Keratinocyte (primary cell): Measurements from ENCODE around the gene RASA3. TPM values are rescaled to one million over a fixed set of nuclear protein-coding genes. Genes with fewer than 3 reads are reported as not detected.

ENCODE experiments used
- DNase-seq: peaks from one replicate; pipeline ENCODE4 v3.0.0-alpha.2; 2011; ENCODE audit warnings: low read depth, missing footprints, low spot score
- FAIRE-seq: peaks from 2 replicates; lab custom pipeline; 2011; peaks lifted over from hg19 to GRCh38; lab: Jason Lieb, UNC
- H2AFZ ChIP-seq: 2 replicates; pipeline ENCODE4 v1.6.0; 2012; ENCODE audit warnings: low read length, control low read depth, inconsistent platforms; ENCODE audit not compliant: control insufficient read depth
- H3K27ac ChIP-seq: 2 replicates; pipeline ENCODE4 v1.5.1; 2011; ENCODE audit warnings: low read length; ENCODE audit not compliant: control insufficient read depth, insufficient read depth
- H3K27me3 ChIP-seq: 3 replicates; pipeline ENCODE4 v1.6.0; 2011; ENCODE audit warnings: low read length; ENCODE audit not compliant: control insufficient read depth, insufficient read depth; ENCODE audit errors: extremely low read depth
- H3K36me3 ChIP-seq, 2 experiments: 2 replicates in 1 of 2; 3 replicates in 1 of 2; pipeline ENCODE4 v1.5.1; 2011; ENCODE audit warnings: low read length in 2 of 2, mild to moderate bottlenecking in 1 of 2; ENCODE audit not compliant: control insufficient read depth in 2 of 2, insufficient read depth in 2 of 2; ENCODE audit errors: extremely low read depth in 1 of 2
- H3K4me1 ChIP-seq: 3 replicates; pipeline ENCODE4 v1.5.1; 2011; ENCODE audit warnings: low read length; ENCODE audit not compliant: control insufficient read depth, insufficient read depth; ENCODE audit errors: extremely low read depth
- H3K4me2 ChIP-seq: 3 replicates; pipeline ENCODE4 v1.6.0; 2011; ENCODE audit warnings: low read depth, low read length; ENCODE audit not compliant: control insufficient read depth, insufficient read depth; ENCODE audit errors: extremely low read depth
- H3K4me3 ChIP-seq, 3 experiments: fragments of 200-600 bp in 1 of 3; sonication (generic) in 1 of 3; 2 replicates in 2 of 3; 3 replicates in 1 of 3; pipeline ENCODE4 v1.5.1; 2011 to 2016; ENCODE audit warnings: low read length in 3 of 3, mild to moderate bottlenecking in 3 of 3, control low read depth in 2 of 3, inconsistent platforms in 1 of 3, low read depth in 1 of 3, mixed read lengths in 1 of 3, mixed run types in 1 of 3, moderate library complexity in 1 of 3; ENCODE audit not compliant: control insufficient read depth in 2 of 3, insufficient read depth in 2 of 3; ENCODE audit errors: extremely low read depth in 1 of 3
- H3K79me2 ChIP-seq: 2 replicates; pipeline ENCODE4 v1.6.0; 2012; ENCODE audit warnings: low read length; ENCODE audit not compliant: control insufficient read depth, insufficient read depth
- H3K9ac ChIP-seq: 3 replicates; pipeline ENCODE4 v1.6.0; 2011; ENCODE audit warnings: low read length; ENCODE audit not compliant: control insufficient read depth, insufficient read depth; ENCODE audit errors: extremely low read depth
- H3K9me1 ChIP-seq: 3 replicates; pipeline ENCODE4 v1.6.0; 2011; ENCODE audit warnings: low read length; ENCODE audit not compliant: control insufficient read depth, insufficient read depth; ENCODE audit errors: extremely low read depth
- H3K9me3 ChIP-seq: 2 replicates; pipeline ENCODE4 v1.5.1; 2012; ENCODE audit warnings: low read depth, low read length; ENCODE audit not compliant: control insufficient read depth
- H4K20me1 ChIP-seq: 3 replicates; pipeline ENCODE4 v1.6.0; 2011; ENCODE audit warnings: low read length; ENCODE audit not compliant: control insufficient read depth, insufficient read depth; ENCODE audit errors: extremely low read depth
- EZH2 ChIP-seq: IDR thresholded peaks from one replicate; pipeline ENCODE4 v1.6.1; 2012; ENCODE audit warnings: inconsistent platforms, mild to moderate bottlenecking, low read length, moderate library complexity
- dilution Hi-C: fragments of 300-500 bp; cut with MboI; formaldehyde crosslinking; loops from one replicate; pipeline ENCODE4 v1.7.0; 2020; ENCODE audit warnings: low sequenced_read_pairs; ENCODE audit not compliant: extremely low pct_ligation_motif_present
- polyA plus RNA-seq, 5 experiments: library from polyadenylated mRNA; depleted of rRNA in 3 of 5; stranded (reverse) in 3 of 5; stranded (forward) in 1 of 5; unstranded in 1 of 5; fragments of >200 nt; gene quantifications; 1 replicate in 1 of 5; 2 replicates in 3 of 5; 3 replicates in 1 of 5; pipeline versions ENCODE4 v1.2.1 to v1.2.3, GENCODE V29; 2011 to 2012; ENCODE audit warnings: missing spikeins in 2 of 5, low read depth in 1 of 5, low replicate concordance in 1 of 5
- TF ChIP-seq, protein P1 (sequence below), 3 experiments: IDR thresholded peaks in 1 of 3; conservative IDR thresholded peaks in 1 of 3; optimal IDR thresholded peaks in 1 of 3; 2 replicates in 2 of 3; 3 replicates in 1 of 3; pipeline versions ENCODE3 to v1.5.1; 2011; ENCODE audit warnings: low read length in 3 of 3, mild to moderate bottlenecking in 3 of 3, moderate library complexity in 2 of 3, control low read depth in 1 of 3, inconsistent platforms in 1 of 3; ENCODE audit not compliant: insufficient read depth in 2 of 3; ENCODE audit errors: extremely low read depth in 1 of 3

RASA3 gene
- polyA plus RNA-seq, 1 donor (not counting 4 experiments of a cell fraction or from before 2014, with no cell fraction given): 4.1 TPM

DNA sequence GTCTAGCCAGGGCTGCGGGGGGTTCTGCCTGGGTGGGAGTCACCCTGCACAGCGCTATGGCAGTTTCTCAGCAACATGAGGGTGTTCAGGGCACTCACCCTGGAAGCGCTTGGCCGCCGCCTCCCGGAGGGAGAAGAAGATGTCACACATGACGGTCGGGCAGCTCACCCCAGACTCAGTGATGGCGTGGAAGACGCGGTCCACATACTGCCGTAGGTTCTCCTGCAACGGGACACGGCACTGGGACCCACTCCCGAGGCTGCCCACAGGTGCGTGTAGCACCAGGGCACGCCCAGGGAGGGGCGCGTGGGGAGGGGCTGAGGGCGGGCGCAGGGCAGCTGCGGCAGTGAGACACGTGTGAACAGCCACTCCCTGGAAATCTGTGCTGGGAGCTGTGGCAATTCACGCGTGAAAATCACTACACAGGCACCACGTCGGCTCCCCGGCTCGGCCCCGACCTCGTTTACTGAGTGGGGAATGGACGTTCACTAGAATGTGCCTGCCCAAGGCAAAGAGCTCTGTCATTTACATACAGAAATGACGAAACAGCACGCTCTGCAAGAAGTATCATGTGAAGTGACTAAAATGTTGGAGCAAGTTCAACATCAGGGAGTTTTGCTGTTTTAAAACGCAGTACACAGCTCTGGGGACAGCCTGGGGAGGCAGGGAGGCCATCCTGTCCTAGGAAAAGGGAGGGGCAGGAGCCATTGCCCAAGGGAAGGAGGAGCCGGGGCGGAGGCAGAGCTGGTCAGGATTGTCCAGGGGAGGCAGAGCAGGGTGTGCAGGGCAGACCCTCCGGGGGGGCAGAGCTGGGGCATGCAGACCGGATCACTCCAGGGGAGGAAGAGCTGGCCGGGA lies 117.1 kb downstream of the RASA3 start:
- dilution Hi-C loops: no loop called here
- H3K9ac ChIP-seq: peak overlapping the region; percentile 25

GRCh38 chr13:114013952-114014629 lies 118.3 kb downstream of the RASA3 start:
- Histone ChIP-seq H3K27me3 (no peaks in the 10 kb centered on the region), H3K27ac (no peak overlapping the region), H3K4me2 (no peak overlapping the region), H3K9me1 (no peaks in the 10 kb centered on the region), H3K79me2 (no peaks in the 10 kb centered on the region), H3K36me3 (peaks cover 0 to 2% of the 10 kb centered on the region in 2 experiments), H2AFZ (no peak overlapping the region), H3K9ac (no peak overlapping the region), H3K9me3 (no peaks in the 10 kb centered on the region), H3K4me1 (peaks cover 9% of the 10 kb centered on the region), H3K4me3 (no peak overlapping the region), H4K20me1 (peaks cover 3% of the 10 kb centered on the region)
- no peak for TF ChIP-seq EZH2
- TF ChIP-seq, protein P1, sequence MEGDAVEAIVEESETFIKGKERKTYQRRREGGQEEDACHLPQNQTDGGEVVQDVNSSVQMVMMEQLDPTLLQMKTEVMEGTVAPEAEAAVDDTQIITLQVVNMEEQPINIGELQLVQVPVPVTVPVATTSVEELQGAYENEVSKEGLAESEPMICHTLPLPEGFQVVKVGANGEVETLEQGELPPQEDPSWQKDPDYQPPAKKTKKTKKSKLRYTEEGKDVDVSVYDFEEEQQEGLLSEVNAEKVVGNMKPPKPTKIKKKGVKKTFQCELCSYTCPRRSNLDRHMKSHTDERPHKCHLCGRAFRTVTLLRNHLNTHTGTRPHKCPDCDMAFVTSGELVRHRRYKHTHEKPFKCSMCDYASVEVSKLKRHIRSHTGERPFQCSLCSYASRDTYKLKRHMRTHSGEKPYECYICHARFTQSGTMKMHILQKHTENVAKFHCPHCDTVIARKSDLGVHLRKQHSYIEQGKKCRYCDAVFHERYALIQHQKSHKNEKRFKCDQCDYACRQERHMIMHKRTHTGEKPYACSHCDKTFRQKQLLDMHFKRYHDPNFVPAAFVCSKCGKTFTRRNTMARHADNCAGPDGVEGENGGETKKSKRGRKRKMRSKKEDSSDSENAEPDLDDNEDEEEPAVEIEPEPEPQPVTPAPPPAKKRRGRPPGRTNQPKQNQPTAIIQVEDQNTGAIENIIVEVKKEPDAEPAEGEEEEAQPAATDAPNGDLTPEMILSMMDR (optimal IDR thresholded peaks at IDR 0.05 in 1 of 3, IDR thresholded peaks at IDR 0.05 in 1 of 3, conservative IDR thresholded peaks at IDR 0.05 in 1 of 3; ENCODE audit: extremely low read depth in 1 of 3, insufficient read depth in 2 of 3, low read length in 3 of 3): no peak
- DNase-seq: no peak
- FAIRE-seq: no peak
- dilution Hi-C loops: no loop called here

More for the DNA sequence above, 117.1 kb downstream of the RASA3 start:
- no peak for TF ChIP-seq EZH2
- TF ChIP-seq, protein P1 (optimal IDR thresholded peaks at IDR 0.05 in 1 of 3, IDR thresholded peaks at IDR 0.05 in 1 of 3, conservative IDR thresholded peaks at IDR 0.05 in 1 of 3; ENCODE audit: extremely low read depth in 1 of 3, insufficient read depth in 2 of 3, low read length in 3 of 3): peak in 2 of 3 experiments; percentile 25 to 55
- Histone ChIP-seq H3K4me1 (peaks cover 9% of the 10 kb centered on the region), H3K36me3 (peaks cover 0 to 2% of the 10 kb centered on the region in 2 experiments), H3K4me3 (peak overlapping the region in 2 of 3 experiments; percentile 24 to 48), H3K79me2 (no peaks in the 10 kb centered on the region), H2AFZ (peak overlapping the region; percentile 44), H3K27me3 (no peaks in the 10 kb centered on the region), H3K27ac (no peak overlapping the region), H4K20me1 (peaks cover 3% of the 10 kb centered on the region), H3K4me2 (peak overlapping the region; percentile 75), H3K9me1 (no peaks in the 10 kb centered on the region), H3K9me3 (no peaks in the 10 kb centered on the region)
- FAIRE-seq (peak; percentile 92), DNase-seq (peak; percentile 55)
